ENCODE data around the gene ASTL. TPM values are rescaled to one million over a fixed set of nuclear protein-coding genes. Genes with fewer than 3 reads are reported as not detected.
A peak's percentile ranks its signal among the peaks of the same experiment; 100 is the strongest.
"Not testable (repeated sequence)": the region's sequence is repeated elsewhere in the genome, so short reads cannot be mapped to it uniquely, and the experiment has no call there.

The ASTL gene
- total RNA-seq, 1 donor from 2014 or later: not detected

- no peak for DNase-seq (ENCODE audit: low read depth)
Observed at GRCh38 chr2:96146153-96146880, 8.0 kb upstream of the ASTL start.

GRCh38 chr2:96145848-96146152, 7.5 kb upstream of the ASTL start:
- DNase-seq (ENCODE audit: low read depth): no peak

- DNase-seq (ENCODE audit: low read depth): peak; percentile 50
Observed at GRCh38 chr2:96145036-96145847, 6.9 kb upstream of the ASTL start, which contains the start of gene DUSP2. TSS of gene DUSP2 (minus strand) at chr2:96145440. CDS start at chr2:96145354, 86 bp downstream.

GRCh38 chr2:96144481-96145035, 6.3 kb upstream of the ASTL start:
- DNase-seq (ENCODE audit: low read depth): no peak

GRCh38 chr2:96143848-96144480, 5.7 kb upstream of the ASTL start:
- DNase-seq (ENCODE audit: low read depth): no peak

- no peak for DNase-seq (ENCODE audit: low read depth)
Observed at GRCh38 chr2:96143231-96143847, 5.0 kb upstream of the ASTL start.

- DNase-seq (ENCODE audit: low read depth): no peak
Observed at GRCh38 chr2:96142217-96143113, 4.2 kb upstream of the ASTL start.

GRCh38 chr2:96141624-96141967, 3.3 kb upstream of the ASTL start:
- DNase-seq (ENCODE audit: low read depth): not testable (repeated sequence)

- no peak for DNase-seq (ENCODE audit: low read depth)
Observed at GRCh38 chr2:96140941-96141623, 2.8 kb upstream of the ASTL start.

- no peak for DNase-seq (ENCODE audit: low read depth)
Observed at GRCh38 chr2:96139181-96139758, 968 bp upstream of the ASTL start.

- DNase-seq (ENCODE audit: low read depth): no peak
Observed at GRCh38 chr2:96137321-96138178, 752 bp downstream of the ASTL start.

GRCh38 chr2:96136129-96136720, 2.1 kb downstream of the ASTL start:
- DNase-seq (ENCODE audit: low read depth): peak; percentile 28

GRCh38 chr2:96135621-96136020, 2.7 kb downstream of the ASTL start:
- no peak for DNase-seq (ENCODE audit: low read depth)

- DNase-seq (ENCODE audit: low read depth): no peak
Observed at GRCh38 chr2:96135171-96135570, 3.1 kb downstream of the ASTL start.

- DNase-seq (ENCODE audit: low read depth): no peak
Observed at GRCh38 chr2:96134421-96134820, 3.9 kb downstream of the ASTL start.

GRCh38 chr2:96131813-96132745, 6.2 kb downstream of the ASTL start:
- DNase-seq (ENCODE audit: low read depth): no peak

All from myocyte (in vitro differentiated cells).